Suprapubic skin (tissue), 4 donors: ENCODE measurements around the gene CBFA2T2. TPM values are rescaled to one million over a fixed set of nuclear protein-coding genes. Genes with fewer than 3 reads are reported as not detected.

ENCODE experiments used
- DNase-seq, 2 donors: peaks; one replicate each; pipeline ENCODE4 v3.0.0-alpha.2; 2019; ENCODE audit warnings: low spot score in 2 of 2
- H3K27ac ChIP-seq: fragments of 200-600 bp; sonication (generic); one replicate; pipeline ENCODE4 v1.5.1; 2019
- H3K27me3 ChIP-seq: fragments of 200-600 bp; sonication (generic); one replicate; pipeline ENCODE4 v1.5.1; 2019
- H3K36me3 ChIP-seq: fragments of 200-600 bp; sonication (generic); one replicate; pipeline ENCODE4 v1.5.1; 2019
- H3K4me1 ChIP-seq: fragments of 200-600 bp; sonication (generic); one replicate; pipeline ENCODE4 v1.5.1; 2019
- H3K4me3 ChIP-seq: fragments of 200-600 bp; sonication (generic); one replicate; pipeline ENCODE4 v1.5.1; 2019; ENCODE audit warnings: mild to moderate bottlenecking
- H3K9me3 ChIP-seq: fragments of 200-600 bp; sonication (generic); one replicate; pipeline ENCODE4 v1.5.1; 2019
- EP300 ChIP-seq: sonication (generic); formaldehyde crosslinking; IDR thresholded peaks from one replicate; pipeline ENCODE4 v1.6.1; 2017; ENCODE audit warnings: antibody characterized with exemption
- POLR2A ChIP-seq, 2 donors: fragments of 450-650 bp; IDR thresholded peaks; one replicate each; pipeline ENCODE4 v1.6.1; 2017; ENCODE audit warnings: antibody characterized with exemption in 2 of 2, mild to moderate bottlenecking in 2 of 2, moderate library complexity in 2 of 2
- POLR2AphosphoS5 ChIP-seq, 3 donors: sonication (generic); formaldehyde crosslinking; IDR thresholded peaks; one replicate each; pipeline ENCODE4 v1.6.1; 2017; ENCODE audit warnings: antibody characterized with exemption in 3 of 3
- WGBS: methylation state at CpG from one replicate; pipeline ENCODE4 v1.1.5; 2018; 5-methylcytosine and 5-hydroxymethylcytosine counted together
- total RNA-seq, 4 donors: library from RNA; depleted of rRNA; stranded (reverse); fragments of >200 nt; gene quantifications; one replicate each; pipeline ENCODE4 v1.1.0, GENCODE V29; 2016
- TF ChIP-seq, protein P1 (sequence below), 2 donors: fragments of 200-600 bp in 1 of 2; fragments of 450-650 bp in 1 of 2; sonication (generic) in 1 of 2; IDR thresholded peaks; one replicate each; pipeline ENCODE4 v1.5.1; 2016 to 2019; ENCODE audit warnings: antibody characterized with exemption in 2 of 2, mild to moderate bottlenecking in 1 of 2, moderate library complexity in 1 of 2

Gene CBFA2T2
- total RNA-seq, 4 donors from 2014 or later = 20.9 to 36.7 (median 26.1) TPM

- Histone ChIP-seq H3K4me1 (peaks cover 17% of the 10 kb centered on the region), H3K27me3 (no peaks in the 10 kb centered on the region), H3K9me3 (no peaks in the 10 kb centered on the region), H3K4me3 (peak within 1 kb of the TSS; percentile 74), H3K27ac (peak within 1 kb of the TSS; percentile 81), H3K36me3 (no peaks in the 10 kb centered on the region)
- TF ChIP-seq POLR2AphosphoS5 (IDR thresholded peaks at IDR 0.05) (no peak), EP300 (no peak), POLR2A (IDR thresholded peaks at IDR 0.05) (no peak)
- TF ChIP-seq, protein P1, sequence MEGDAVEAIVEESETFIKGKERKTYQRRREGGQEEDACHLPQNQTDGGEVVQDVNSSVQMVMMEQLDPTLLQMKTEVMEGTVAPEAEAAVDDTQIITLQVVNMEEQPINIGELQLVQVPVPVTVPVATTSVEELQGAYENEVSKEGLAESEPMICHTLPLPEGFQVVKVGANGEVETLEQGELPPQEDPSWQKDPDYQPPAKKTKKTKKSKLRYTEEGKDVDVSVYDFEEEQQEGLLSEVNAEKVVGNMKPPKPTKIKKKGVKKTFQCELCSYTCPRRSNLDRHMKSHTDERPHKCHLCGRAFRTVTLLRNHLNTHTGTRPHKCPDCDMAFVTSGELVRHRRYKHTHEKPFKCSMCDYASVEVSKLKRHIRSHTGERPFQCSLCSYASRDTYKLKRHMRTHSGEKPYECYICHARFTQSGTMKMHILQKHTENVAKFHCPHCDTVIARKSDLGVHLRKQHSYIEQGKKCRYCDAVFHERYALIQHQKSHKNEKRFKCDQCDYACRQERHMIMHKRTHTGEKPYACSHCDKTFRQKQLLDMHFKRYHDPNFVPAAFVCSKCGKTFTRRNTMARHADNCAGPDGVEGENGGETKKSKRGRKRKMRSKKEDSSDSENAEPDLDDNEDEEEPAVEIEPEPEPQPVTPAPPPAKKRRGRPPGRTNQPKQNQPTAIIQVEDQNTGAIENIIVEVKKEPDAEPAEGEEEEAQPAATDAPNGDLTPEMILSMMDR (IDR thresholded peaks at IDR 0.05) = no peak
- no CpG with 5 or more reads among the region's 75 CpGs for WGBS
- DNase-seq = peak; percentile 94 to 95
Measured at GRCh38 chr20:33443512-33444239, 46.2 kb upstream of the CBFA2T2 start, which contains the start of gene SNTA1. Gene SNTA1 (minus strand): TSS chr20:33443763. CDS start chr20:33443620, 143 bp downstream.

DNA sequence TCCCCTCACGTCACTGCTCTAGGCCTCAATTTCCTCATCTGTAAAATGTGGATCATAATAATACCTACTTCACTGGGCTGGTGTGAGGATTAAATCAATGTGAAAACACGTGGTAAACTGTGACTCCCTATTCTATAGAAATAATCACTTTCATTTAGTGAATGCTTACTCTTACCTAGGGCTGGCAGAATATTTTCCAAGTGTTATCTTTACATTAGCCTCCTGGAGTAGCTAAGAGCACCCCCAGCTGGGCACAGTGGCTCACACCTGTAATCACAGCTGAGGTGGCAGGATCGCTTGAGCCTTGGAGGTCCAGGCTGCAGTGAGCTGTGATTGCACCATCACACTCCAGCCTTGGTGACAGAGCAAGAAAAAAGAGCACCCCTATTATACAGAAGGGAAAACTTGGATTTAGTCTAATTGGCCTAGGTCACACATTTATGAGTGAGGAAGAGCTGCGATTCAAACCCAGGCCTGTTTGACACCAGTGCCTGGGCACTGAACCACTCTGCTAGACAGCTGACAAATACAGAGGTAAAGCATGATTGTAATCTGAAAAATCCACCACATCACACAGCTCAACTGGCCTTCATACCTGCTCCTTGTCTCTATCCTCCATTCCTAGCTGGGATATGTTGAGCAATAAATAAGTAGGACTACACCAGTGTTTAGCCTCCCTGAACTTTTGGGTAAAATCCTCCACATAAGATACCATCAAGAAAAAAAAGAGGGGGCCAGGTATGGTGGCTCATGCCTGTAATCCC, 44.9 kb upstream of the CBFA2T2 start:
- Histone ChIP-seq H3K27ac (no peak overlapping the region), H3K4me1 (peaks cover 17% of the 10 kb centered on the region), H3K4me3 (no peak overlapping the region), H3K9me3 (no peaks in the 10 kb centered on the region), H3K27me3 (no peaks in the 10 kb centered on the region), H3K36me3 (no peaks in the 10 kb centered on the region)
- TF ChIP-seq POLR2AphosphoS5 (IDR thresholded peaks at IDR 0.05) (no peak), POLR2A (IDR thresholded peaks at IDR 0.05) (no peak), EP300 (no peak)
- TF ChIP-seq, protein P1 (IDR thresholded peaks at IDR 0.05) = no peak
- 55% methylated on average over 4 of the region's 4 CpGs for WGBS
- DNase-seq = no peak

- 92% methylated on average over 4 of the region's 4 CpGs for WGBS
- H3K4me3 ChIP-seq = no peak overlapping the region
- peaks cover 17% of the 10 kb centered on the region for H3K4me1 ChIP-seq
- no peaks in the 10 kb centered on the region for H3K27me3 ChIP-seq
- H3K9me3 ChIP-seq = no peaks in the 10 kb centered on the region
- H3K36me3 ChIP-seq = no peaks in the 10 kb centered on the region
- TF ChIP-seq, protein P1 (IDR thresholded peaks at IDR 0.05) = no peak
- no peak for TF ChIP-seq EP300
- TF ChIP-seq POLR2AphosphoS5 (IDR thresholded peaks at IDR 0.05) = no peak
- TF ChIP-seq POLR2A (IDR thresholded peaks at IDR 0.05) = no peak
- no peak for DNase-seq
- H3K27ac ChIP-seq = no peak overlapping the region
Measured at GRCh38 chr20:33445881-33446625, 43.8 kb upstream of the CBFA2T2 start.

- TF ChIP-seq POLR2A (IDR thresholded peaks at IDR 0.05) = no peak
- no peak for TF ChIP-seq EP300
- no peak for TF ChIP-seq POLR2AphosphoS5 (IDR thresholded peaks at IDR 0.05)
- TF ChIP-seq, protein P1 (IDR thresholded peaks at IDR 0.05) = no peak
- no peak overlapping the region for H3K4me3 ChIP-seq
- H3K9me3 ChIP-seq = no peaks in the 10 kb centered on the region
- no peaks in the 10 kb centered on the region for H3K4me1 ChIP-seq
- H3K27me3 ChIP-seq = no peaks in the 10 kb centered on the region
- no peak overlapping the region for H3K27ac ChIP-seq
- 66% methylated on average over 4 of the region's 4 CpGs for WGBS
- no peaks in the 10 kb centered on the region for H3K36me3 ChIP-seq
- DNase-seq = no peak
Measured at GRCh38 chr20:33450867-33451266, 39.0 kb upstream of the CBFA2T2 start.
